Activated T-helper 1 cell treated with anti-CD3 and anti-CD28 coated beads, Interleukin-2, amount 50 U/mL, for 16 hours (primary cell): ENCODE data around the gene FOCAD.
A peak's percentile ranks its signal among the peaks of the same experiment; 100 is the strongest.

Experiments used
- DNase-seq, 2 donors: peaks; one replicate each; pipeline ENCODE4 v3.0.0-alpha.2; 2020; ENCODE audit warnings: low read depth in 1 of 2, low spot score in 1 of 2

FOCAD gene

GRCh38 chr9:20683351-20684034 lies 566 bp upstream of the FOCAD start:
- peak in 1 of 2 donors; percentile 13 for DNase-seq

DNA sequence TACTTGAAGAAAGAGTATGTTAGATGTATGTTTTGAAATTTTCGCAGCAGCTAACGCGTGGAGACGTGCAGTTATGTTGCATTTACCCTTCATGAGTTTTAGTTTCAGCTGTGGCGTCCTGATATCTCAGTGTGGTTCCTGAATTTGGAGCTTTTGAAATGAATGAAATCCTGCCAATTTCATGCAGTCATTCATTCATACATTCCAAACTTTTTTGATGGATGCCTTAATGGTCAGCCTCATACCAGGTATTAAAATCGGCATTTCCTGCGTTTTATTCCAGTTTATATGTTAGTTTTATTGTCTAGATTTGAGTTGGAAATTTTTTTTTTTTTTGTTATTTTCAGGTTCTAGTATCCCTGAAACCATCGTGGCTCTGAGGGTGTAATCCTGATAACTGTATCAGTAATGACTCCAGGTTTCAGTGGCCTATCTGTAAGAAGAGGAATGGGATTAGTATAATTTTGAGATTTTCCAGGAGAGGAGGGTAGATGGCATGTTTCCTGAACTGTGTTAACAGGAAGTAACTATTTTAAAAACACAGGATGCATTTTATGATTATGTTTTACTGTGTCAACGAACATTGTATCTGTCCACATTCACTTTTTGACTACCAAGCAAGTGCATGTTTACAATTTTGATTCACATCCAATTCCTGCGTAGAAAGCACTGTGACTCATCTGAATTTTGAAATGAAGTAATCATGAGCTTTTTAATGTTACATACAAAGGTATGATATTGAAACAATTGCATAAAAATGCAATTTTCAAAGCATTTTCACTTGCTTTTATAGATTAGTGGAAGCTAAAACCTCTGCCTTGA lies 1.0 kb downstream of the FOCAD start:
- no peak for DNase-seq

DNA sequence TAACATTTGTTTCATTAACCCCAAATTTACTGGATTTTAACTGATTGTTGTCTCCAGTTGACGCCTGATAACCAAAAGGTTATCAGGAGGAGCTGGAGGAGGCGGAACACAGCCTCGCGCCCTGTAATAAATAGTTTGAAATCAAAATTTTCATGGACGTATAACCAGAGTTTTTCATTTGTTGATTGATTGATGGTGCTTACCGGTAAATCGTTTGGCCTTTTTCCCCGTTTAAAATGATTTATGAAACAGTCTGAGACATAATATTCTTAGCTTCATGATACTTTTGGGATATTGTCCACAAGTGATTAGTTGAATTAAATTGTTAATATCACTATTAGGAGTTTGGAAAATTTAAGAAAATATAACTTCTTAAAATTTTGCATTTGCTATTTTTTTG lies 1.7 kb downstream of the FOCAD start:
- DNase-seq: no peak

GRCh38 chr9:20689833-20690232 lies 5.8 kb downstream of the FOCAD start:
- DNase-seq: no peak

DNA sequence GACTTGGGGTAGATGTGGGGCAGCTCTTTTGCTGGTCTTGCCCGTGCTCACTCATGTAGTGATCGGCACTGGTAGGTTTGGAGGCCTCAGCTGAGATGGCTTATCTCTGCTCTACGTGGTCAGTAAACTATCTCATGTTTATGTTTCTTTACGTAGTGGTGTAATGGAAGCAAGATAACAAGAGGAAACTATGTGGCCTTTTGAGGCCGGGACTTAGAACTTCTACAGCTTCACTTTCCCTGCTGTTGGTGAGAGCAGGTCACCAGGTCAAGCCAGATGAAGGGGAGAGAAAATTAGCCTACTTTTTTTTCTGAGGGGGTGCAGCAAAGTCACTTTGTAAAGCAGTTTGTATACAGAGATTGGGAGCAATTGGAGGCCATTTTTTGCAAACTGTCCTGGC lies 8.5 kb downstream of the FOCAD start:
- no peak for DNase-seq

DNA sequence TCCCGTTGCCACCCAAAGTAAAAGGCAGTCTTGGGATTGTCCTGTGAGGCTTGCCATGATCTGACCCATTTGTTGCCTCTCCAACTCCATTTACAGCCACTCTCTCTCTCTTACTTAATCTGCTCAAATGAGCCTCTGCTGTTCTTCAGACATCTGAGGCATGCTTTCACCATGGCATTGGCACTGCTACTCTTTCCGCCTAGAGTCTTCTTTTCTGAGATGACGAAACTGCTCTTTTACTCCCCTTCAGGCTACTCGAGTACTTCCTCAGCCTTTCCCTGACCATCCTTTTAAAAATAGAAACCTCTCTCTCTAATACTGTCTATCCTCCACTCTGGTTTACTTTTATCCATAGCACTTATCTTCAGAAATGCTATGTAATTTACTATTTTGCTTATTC lies 9.0 kb downstream of the FOCAD start:
- DNase-seq: no peak

DNA sequence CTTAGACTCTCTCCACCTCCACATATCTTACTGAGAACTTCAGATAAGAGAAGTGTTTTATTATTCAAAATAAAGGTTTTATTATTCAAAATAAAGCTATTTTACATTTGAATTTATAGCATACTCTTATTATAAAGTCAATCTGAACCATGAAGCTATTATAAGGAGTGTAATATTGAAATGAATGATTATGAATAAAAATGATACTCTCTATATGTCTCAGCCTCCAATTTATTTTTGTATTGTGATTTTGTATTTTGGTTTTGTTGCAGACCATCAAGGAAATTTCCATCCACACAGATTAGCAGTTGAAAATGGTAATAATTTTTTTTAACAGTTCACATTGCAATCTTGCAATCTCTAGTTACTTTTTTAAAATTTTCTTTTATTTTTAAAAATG lies 10.2 kb downstream of the FOCAD start:
- no peak for DNase-seq

- no peak for DNase-seq
Measured at GRCh38 chr9:20697021-20697719, 13.1 kb downstream of the FOCAD start.

DNA sequence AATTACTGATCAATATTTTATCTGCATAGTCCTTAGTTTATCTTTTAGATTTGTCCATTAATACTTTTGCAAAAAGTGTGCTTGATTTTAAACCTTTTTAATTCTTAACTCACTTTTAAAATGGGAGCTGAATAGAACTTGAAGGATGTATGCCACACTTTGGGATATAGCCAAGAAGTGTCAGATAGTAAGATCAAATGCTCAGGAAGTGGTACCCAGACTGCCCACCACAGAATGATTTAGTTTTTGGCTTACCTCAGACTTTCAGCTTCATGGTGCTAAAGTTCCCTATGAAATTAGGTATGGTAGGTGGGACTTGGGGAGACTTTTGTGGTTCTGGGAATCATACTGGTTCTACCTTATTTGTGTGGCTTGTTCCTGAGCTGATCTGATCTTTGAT lies 14.7 kb downstream of the FOCAD start:
- no peak for DNase-seq

DNA sequence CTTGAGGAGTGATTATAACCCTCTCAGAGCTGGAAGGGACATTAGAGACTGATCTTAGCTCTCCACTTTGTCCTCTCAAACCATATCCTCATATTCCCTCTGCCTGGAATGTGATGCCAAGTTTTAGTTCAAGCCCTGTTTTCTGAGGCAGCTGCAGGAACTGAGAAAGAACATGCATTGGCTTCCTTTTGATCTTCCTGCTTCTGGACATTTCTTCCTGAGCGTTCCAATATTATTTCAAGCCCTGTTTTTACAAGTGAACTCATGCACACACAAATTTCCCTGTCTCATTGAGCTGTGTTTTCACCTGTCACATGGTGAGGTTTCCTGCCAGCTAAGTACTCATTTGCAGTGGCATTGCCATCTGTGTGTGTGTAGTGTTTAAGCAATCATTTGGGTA lies 17.0 kb downstream of the FOCAD start:
- no peak for DNase-seq

DNA sequence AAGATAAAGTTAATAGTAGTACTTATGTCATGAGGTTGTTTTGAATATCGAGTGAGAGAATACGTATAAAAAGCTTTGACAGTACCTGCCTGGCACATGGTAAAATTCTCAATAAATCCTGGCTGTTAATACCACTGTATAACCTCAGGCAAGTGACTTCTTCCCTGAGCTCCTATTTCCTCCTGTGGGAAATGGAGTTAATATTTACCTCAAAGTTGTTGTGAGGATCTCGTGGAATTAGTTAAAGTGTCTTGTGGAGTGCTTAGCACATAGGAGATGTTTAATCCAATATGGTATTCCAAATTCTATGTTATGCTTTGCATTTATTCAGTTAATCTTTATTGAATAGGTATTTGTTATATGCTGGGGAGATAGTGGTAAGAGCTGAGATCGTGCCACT lies 18.5 kb downstream of the FOCAD start:
- no peak for DNase-seq

GRCh38 chr9:20703146-20703545 lies 19.1 kb downstream of the FOCAD start:
- DNase-seq: no peak

GRCh38 chr9:20707708-20708107 lies 23.6 kb downstream of the FOCAD start:
- no peak for DNase-seq

DNA sequence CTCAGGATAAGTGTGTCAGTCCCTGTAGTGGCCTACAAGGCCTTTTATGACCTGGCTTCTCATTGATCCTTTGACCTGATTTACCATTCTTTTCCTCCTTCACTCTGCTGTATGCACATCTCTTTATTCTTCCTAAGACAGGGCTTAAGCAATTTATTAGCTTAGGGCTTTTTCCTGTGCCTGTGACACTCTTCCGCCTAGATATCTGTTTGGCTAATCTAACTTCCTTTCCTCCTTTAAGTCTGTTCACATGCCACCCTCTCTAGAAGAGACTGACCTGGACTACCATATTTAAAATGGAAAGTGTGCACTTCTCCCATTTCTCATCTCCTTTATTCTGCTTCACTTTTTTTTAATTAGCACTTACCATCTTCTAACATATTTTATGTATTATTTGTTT lies 29.1 kb downstream of the FOCAD start:
- no peak for DNase-seq

DNA sequence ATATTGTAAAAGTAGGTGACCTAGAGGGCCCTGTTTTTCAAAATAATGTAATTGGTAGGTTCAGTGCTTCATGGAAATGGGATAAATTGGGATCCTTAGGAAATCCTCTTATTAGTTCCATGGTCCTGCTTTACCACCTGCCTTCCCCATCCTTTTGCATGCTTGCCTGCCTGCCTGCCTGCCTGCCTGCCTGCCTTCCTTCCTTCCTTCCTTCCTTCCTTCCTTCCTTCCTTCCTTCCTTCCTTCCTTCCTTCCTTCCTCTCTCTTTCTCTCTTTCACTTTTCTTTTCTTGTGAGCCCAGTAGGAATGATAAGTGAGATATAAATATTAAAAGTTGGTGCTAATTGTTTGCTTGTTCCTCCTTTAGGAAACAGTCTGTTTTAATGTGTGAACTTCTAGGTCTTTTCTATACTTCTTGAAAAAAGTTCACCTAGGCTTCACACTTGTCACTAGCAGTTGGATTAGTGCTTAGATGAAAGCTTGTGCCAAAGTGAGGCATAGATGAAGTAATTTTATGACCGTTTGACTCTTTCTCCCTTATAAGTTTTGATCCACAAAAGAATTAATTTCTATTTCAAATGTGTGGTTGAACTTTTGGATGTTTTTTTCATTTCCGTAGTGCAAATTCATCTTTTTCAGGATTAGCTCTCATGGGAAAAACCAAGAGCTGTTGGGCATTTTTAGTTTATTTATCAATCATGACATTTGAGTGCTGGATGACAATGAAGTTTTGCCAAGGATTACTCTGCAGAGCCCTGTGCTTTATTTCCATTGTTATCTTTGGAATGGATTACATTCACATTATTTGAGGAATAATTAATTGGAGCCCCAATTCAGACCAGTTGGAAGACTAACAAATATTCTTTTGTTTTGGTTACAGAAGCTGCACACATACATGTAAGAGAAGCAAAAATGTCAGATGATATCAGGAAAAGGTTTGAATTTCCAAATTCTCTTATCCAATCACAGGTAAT lies 30.7 kb downstream of the FOCAD start:
- DNase-seq: no peak

DNA sequence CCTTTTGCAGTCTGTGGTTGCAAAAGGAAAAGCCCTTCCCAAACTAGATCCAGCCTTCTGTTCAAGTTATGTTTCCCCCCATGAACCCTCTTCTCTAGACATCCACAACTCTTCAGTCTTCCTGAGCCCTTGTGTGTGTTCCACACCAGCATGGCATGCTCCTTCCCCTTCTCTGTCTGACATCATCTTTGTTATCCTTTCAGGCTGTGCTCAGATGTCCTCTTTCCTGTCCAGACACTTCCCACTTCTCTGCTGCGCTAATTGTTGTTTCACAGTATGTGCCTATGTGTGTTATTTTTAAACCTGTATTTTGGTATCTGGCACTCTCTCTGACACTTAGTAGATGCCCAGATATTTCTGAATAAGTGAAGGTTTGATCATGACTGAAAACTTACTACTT lies 38.2 kb downstream of the FOCAD start:
- DNase-seq: no peak

- no peak for DNase-seq
Measured at GRCh38 chr9:20725675-20726074, 41.6 kb downstream of the FOCAD start.

GRCh38 chr9:20726144-20726543 lies 42.1 kb downstream of the FOCAD start:
- DNase-seq: no peak

DNA sequence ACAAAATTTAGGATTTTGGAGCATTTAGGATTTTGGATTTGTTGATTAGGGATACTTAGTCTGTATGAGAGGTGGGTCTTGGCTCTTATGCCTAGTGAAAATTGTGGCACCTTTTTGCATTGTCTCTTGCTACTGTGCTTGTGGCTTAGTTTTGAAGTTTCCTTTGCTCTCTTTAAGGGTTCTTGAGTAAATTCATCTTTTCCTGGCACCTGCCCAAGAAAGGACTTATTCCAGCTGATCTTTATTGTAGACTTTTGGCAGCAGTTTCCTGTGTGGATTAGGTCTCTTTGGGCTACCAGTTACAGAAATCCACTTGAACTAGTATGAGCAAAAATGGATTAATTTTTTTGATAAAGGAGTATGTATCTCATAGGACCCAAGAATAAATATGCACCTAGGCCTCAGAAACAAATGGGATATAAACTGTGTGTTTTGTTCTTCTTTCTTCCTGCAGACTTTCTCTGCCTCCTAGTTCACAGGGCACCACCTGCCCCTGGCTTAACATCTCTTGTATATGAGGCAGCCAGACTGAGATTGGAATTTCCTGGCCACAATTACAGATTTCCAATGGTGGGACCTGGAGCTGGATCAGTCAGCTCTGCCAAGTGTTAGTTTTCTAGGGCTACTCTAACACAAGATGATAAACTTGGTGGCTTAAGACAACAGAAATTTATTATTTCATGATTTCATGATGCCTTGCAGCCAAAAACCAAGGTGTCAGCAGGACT lies 44.6 kb downstream of the FOCAD start:
- DNase-seq: no peak

DNA sequence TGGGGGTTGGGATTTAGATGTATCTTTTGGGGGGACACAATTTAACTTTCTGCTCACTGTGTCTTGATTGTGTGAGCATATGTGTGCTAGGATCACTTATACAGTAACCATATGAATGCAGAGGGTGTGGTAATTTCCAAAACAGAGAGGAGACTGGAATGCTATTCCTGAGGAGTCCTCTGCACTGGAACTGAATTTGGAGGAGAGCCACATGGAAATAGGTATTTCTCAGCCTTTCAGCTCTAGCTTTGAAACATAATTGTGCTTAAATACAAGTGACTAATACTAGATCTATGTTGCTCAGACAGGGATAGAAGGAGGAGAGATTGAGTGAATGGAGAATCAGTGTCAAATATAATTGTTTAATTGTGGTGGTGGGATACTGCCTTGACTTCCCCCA lies 45.5 kb downstream of the FOCAD start:
- DNase-seq: no peak
